HG02981 (cell line): Measurements from ENCODE around the gene EIF1AD.

ENCODE experiments used
- ATAC-seq: cut with Tn5 transposase; IDR thresholded peaks from one replicate; pipeline ENCODE4 v1.9.1; 2021; ENCODE audit warnings: mild to moderate bottlenecking, moderate library complexity; ENCODE audit not compliant: unreplicated experiment

EIF1AD gene

GRCh38 chr11:66006134-66006890 is 4.4 kb upstream of the EIF1AD start:
- no peak for ATAC-seq

- ATAC-seq, result no peak
These were observed 2.2 kb upstream of the EIF1AD start for GRCh38 chr11:66004186-66004585.

GRCh38 chr11:66003291-66003690 is 1.3 kb upstream of the EIF1AD start:
- no peak for ATAC-seq

GRCh38 chr11:66002648-66003225 is 780 bp upstream of the EIF1AD start:
- ATAC-seq, result peak; percentile 36

- no peak for ATAC-seq
These were observed 4.7 kb downstream of the EIF1AD start for GRCh38 chr11:65997286-65997685.

- no peak for ATAC-seq
These were observed 9.9 kb downstream of the EIF1AD start for GRCh38 chr11:65992056-65992455.

- peak; percentile 92 for ATAC-seq
These were observed 13.0 kb downstream of the EIF1AD start for GRCh38 chr11:65988791-65989592.

- ATAC-seq, result no peak
These were observed 14.6 kb downstream of the EIF1AD start for GRCh38 chr11:65987336-65987735.

GRCh38 chr11:65983589-65983987 is 18.4 kb downstream of the EIF1AD start:
- no peak for ATAC-seq

GRCh38 chr11:65982824-65983588 is 19.0 kb downstream of the EIF1AD start:
- no peak for ATAC-seq

GRCh38 chr11:65981972-65982823 is 19.8 kb downstream of the EIF1AD start:
- ATAC-seq, result no peak

GRCh38 chr11:65981101-65981740 is 20.7 kb downstream of the EIF1AD start:
- no peak for ATAC-seq

GRCh38 chr11:65979261-65979759 is 22.6 kb downstream of the EIF1AD start:
- ATAC-seq, result no peak

GRCh38 chr11:65978391-65979238 is 23.3 kb downstream of the EIF1AD start:
- ATAC-seq, result no peak

GRCh38 chr11:65977621-65978390 is 24.2 kb downstream of the EIF1AD start:
- no peak for ATAC-seq

GRCh38 chr11:65976216-65977176 is 25.5 kb downstream of the EIF1AD start:
- no peak for ATAC-seq

GRCh38 chr11:65975771-65976170 is 26.2 kb downstream of the EIF1AD start:
- no peak for ATAC-seq
